K562 (cell line): ENCODE measurements around the gene AGPAT4. TPM values are rescaled to one million over a fixed set of nuclear protein-coding genes. Genes with fewer than 3 reads are reported as not detected.

Experiments
- ATAC-seq: fragments of 200-7000 bp; cut with Tn5 transposase; 3 replicates; pipeline ENCODE4 v1.9.1; 2020; ENCODE audit warnings: moderate library complexity
- BruUV-seq: library from RNA; stranded (reverse); fragments of 400-500 nt; replicated peaks from 2 replicates; lab custom pipeline; 2021; lab: Mats Ljungman, UMichigan
- CTCF ChIA-PET: fragments of 300-600 bp; formaldehyde crosslinking; extraction: SDS; loops from one replicate; lab custom pipeline; 2021; ENCODE audit warnings: low intra/inter-chr PET ratio; lab: Yijun Ruan, JAX
- POLR2A ChIA-PET: fragments of 300-600, 350-650 bp; sonication (Branson Sonifier 250); formaldehyde crosslinking; extraction: SDS; loops from one replicate; lab custom pipeline; 2021; ENCODE audit warnings: antibody characterized with exemption, inconsistent platforms; lab: Yijun Ruan, JAX
- DNase-seq, 4 experiments: peaks; one replicate each; pipeline versions ENCODE4 v3.0.0 to v3.0.0-alpha.2; 2011 to 2018; ENCODE audit warnings: low spot score in 3 of 4, mixed read lengths in 3 of 4; ENCODE audit errors: extremely low read depth in 1 of 4
- FAIRE-seq: peaks from 2 replicates; lab custom pipeline; 2011; peaks lifted over from hg19 to GRCh38; lab: Jason Lieb, UNC
- H2AFZ ChIP-seq: 2 replicates; pipeline ENCODE4 v1.6.0; 2011; ENCODE audit warnings: low read depth, low read length, control low read depth, inconsistent platforms
- H3K27ac ChIP-seq: fragments of 200-600 bp; 3 replicates; pipeline ENCODE4 v1.8.0; 2011; ENCODE audit warnings: low read depth, mild to moderate bottlenecking, control low read depth, inconsistent platforms, low read length, moderate library complexity, mixed read lengths; ENCODE audit errors: extremely low read depth
- H3K27me3 ChIP-seq, 2 experiments: fragments of 300-600 bp in 1 of 2; 2 replicates in 1 of 2; 3 replicates in 1 of 2; pipeline versions ENCODE4 v1.6.0 to v1.8.0; 2011; ENCODE audit warnings: inconsistent platforms in 2 of 2, low read length in 2 of 2, mild to moderate bottlenecking in 1 of 2, mixed read lengths in 1 of 2, moderate library complexity in 1 of 2; ENCODE audit not compliant: control insufficient read depth in 2 of 2, insufficient read depth in 2 of 2
- H3K36me3 ChIP-seq: fragments of 300-600 bp; 3 replicates; pipeline ENCODE4 v1.8.0; 2011; ENCODE audit warnings: mild to moderate bottlenecking, low read length, inconsistent platforms; ENCODE audit not compliant: control insufficient read depth, insufficient read depth
- H3K4me1 ChIP-seq, 2 experiments: fragments of 200-600 bp in 1 of 2; replicated peaks in 1 of 2; 2 replicates in 1 of 2; 3 replicates in 1 of 2; pipeline versions ENCODE4 v1.5.1 to v1.8.0; 2011; ENCODE audit warnings: inconsistent platforms in 2 of 2, low read length in 2 of 2, mild to moderate bottlenecking in 1 of 2, mixed read lengths in 1 of 2, moderate library complexity in 1 of 2; ENCODE audit not compliant: control insufficient read depth in 2 of 2, insufficient read depth in 2 of 2
- H3K4me2 ChIP-seq: 2 replicates; pipeline ENCODE4 v1.6.1; 2011; ENCODE audit warnings: low read length, control low read depth, inconsistent platforms, mixed read lengths; ENCODE audit not compliant: insufficient read depth
- H3K4me3 ChIP-seq: fragments of 200-600 bp; sonication (generic), shearing (Covaris generic); 2 replicates; pipeline ENCODE4 v1.5.1; 2016; ENCODE audit warnings: control low read depth, inconsistent platforms
- H3K79me2 ChIP-seq: fragments of 200-600 bp; 3 replicates; pipeline ENCODE4 v1.8.0; 2011; ENCODE audit warnings: low read length, inconsistent platforms; ENCODE audit not compliant: control insufficient read depth, insufficient read depth
- H3K9ac ChIP-seq, 2 experiments: 2 replicates each; pipeline versions ENCODE4 v1.6.0 to v1.6.1; 2011; ENCODE audit warnings: low read depth in 2 of 2, low read length in 2 of 2, control low read depth in 1 of 2, inconsistent platforms in 1 of 2, mild to moderate bottlenecking in 1 of 2, mixed read lengths in 1 of 2; ENCODE audit not compliant: insufficient read depth in 1 of 2
- H3K9me1 ChIP-seq: one replicate; pipeline ENCODE4 v1.6.0; 2011; ENCODE audit warnings: inconsistent platforms, mild to moderate bottlenecking, low read length, moderate library complexity; ENCODE audit not compliant: control insufficient read depth, insufficient read depth
- H3K9me3 ChIP-seq: replicated peaks from 2 replicates; pipeline ENCODE4 v1.5.1; 2011; ENCODE audit warnings: low read depth, low read length, inconsistent platforms; ENCODE audit not compliant: control insufficient read depth, insufficient read depth
- H4K20me1 ChIP-seq: replicated peaks from 2 replicates; pipeline ENCODE4 v1.6.1; 2011; ENCODE audit warnings: low read length, inconsistent platforms, mixed read lengths; ENCODE audit not compliant: control insufficient read depth, insufficient read depth
- ATF7 ChIP-seq: fragments of 450-650 bp; IDR thresholded peaks from 2 replicates; pipeline ENCODE4 v1.7.1; 2014; ENCODE audit warnings: mild to moderate bottlenecking, moderate library complexity
- BDP1 ChIP-seq: IDR thresholded peaks from 3 replicates; pipeline ENCODE4 v1.6.1; 2011; ENCODE audit not compliant: insufficient read length, insufficient read depth
- CREBBP ChIP-seq: IDR thresholded peaks from one replicate; pipeline ENCODE4 v1.6.1; 2012; ENCODE audit warnings: low read depth, mild to moderate bottlenecking, control low read depth, inconsistent platforms, low read length
- CSDE1 ChIP-seq, 2 experiments: fragments of 450-650 bp; IDR thresholded peaks; 2 replicates each; pipeline ENCODE4 v1.6.1; 2016; ENCODE audit warnings: mild to moderate bottlenecking in 1 of 2
- HIVEP1 ChIP-seq: fragments of 250-450 bp; sonication (Bioruptor Pico); IDR thresholded peaks from 2 replicates; pipeline ENCODE4 v1.4.0; 2020; ENCODE audit warnings: mild to moderate bottlenecking
- JUN ChIP-seq, 2 experiments: sonication (generic) in 1 of 2; formaldehyde crosslinking in 1 of 2; IDR thresholded peaks; 2 replicates each; pipeline versions ENCODE4 v1.6.1 to v1.8.0; 2012 to 2022; ENCODE audit warnings: borderline replicate concordance in 2 of 2, mild to moderate bottlenecking in 2 of 2, improper control_type of control experiment in 1 of 2, low read depth in 1 of 2, low read length in 1 of 2, missing genetic modification reagents in 1 of 2
- KHSRP ChIP-seq: fragments of 450-650 bp; IDR thresholded peaks from 2 replicates; pipeline ENCODE4 v1.6.1; 2017
- NFIC ChIP-seq: fragments of 450-650 bp; IDR thresholded peaks from 2 replicates; pipeline ENCODE4 v1.6.1; 2017; ENCODE audit warnings: mild to moderate bottlenecking, inconsistent platforms
- NR2C1 ChIP-seq, 2 experiments: fragments of 450-650 bp; IDR thresholded peaks; 2 replicates each; pipeline ENCODE4 v1.6.1; 2017; ENCODE audit warnings: mild to moderate bottlenecking in 2 of 2, antibody characterized with exemption in 1 of 2, inconsistent platforms in 1 of 2, missing compliant biosample characterization in 1 of 2, missing genetic modification characterization in 1 of 2
- POLR2A ChIP-seq: fragments of 450-650 bp; conservative IDR thresholded peaks from 2 replicates; pipeline ENCODE4 v1.6.1; 2016
- RAD51 ChIP-seq: fragments of 450-650 bp; IDR thresholded peaks from 2 replicates; pipeline ENCODE4 v1.7.1; 2016; ENCODE audit warnings: low read depth, mild to moderate bottlenecking, borderline replicate concordance
- SFPQ ChIP-seq: fragments of 200-400 bp; formaldehyde crosslinking; IDR thresholded peaks from 2 replicates; pipeline ENCODE4 v1.6.1; 2017; ENCODE audit warnings: mild to moderate bottlenecking, low read depth, low read length, moderate library complexity
- TAL1 ChIP-seq: fragments of 450-650 bp; IDR thresholded peaks from 2 replicates; pipeline ENCODE4 v1.6.1; 2016; ENCODE audit warnings: mild to moderate bottlenecking
- ZKSCAN3 ChIP-seq: fragments of 250-450 bp; sonication (Bioruptor Pico); IDR thresholded peaks from 2 replicates; pipeline ENCODE4 v1.4.0; 2020
- ZNF707 ChIP-seq: fragments of 250-450 bp; sonication (Bioruptor Pico); conservative IDR thresholded peaks from 2 replicates; pipeline ENCODE4 v1.8.0; 2022; ENCODE audit warnings: inconsistent platforms, mild to moderate bottlenecking, moderate library complexity
- WGBS: fragments of 100-300 bp; shearing (Covaris generic); methylation state at CpG from one replicate; pipeline ENCODE4 v1.1.6; 2016; ENCODE audit warnings: low coverage, mixed read lengths; ENCODE audit not compliant: insufficient coverage; ENCODE audit errors: missing lambda C conversion rate; 5-methylcytosine and 5-hydroxymethylcytosine counted together
- in situ Hi-C: fragments of 300-500 bp; cut with MboI; formaldehyde crosslinking; loops from 4 replicates; pipeline ENCODE4 v1.15.0; 2018; ENCODE audit warnings: inconsistent platforms, mixed read lengths
- intact Hi-C: fragments of 100-400 bp; cut with micrococcal nuclease; formaldehyde crosslinking; loops from 2 replicates; pipeline ENCODE4 v1.14.2; 2022
- polyA plus RNA-seq, 8 experiments: library from polyadenylated mRNA; depleted of rRNA in 4 of 8; stranded (reverse) in 5 of 8; unstranded in 3 of 8; fragments of >200 nt; fragmentation: Nextera tagmentation in 2 of 8; fragmentation: Illumina TruSeq in 1 of 8; extraction: Ambion mirVana in 2 of 8; extraction: Trizol in 1 of 8; gene quantifications; 2 replicates each; pipeline versions ENCODE4 v1.2.1 to v1.2.3, GENCODE V29; 2011 to 2014; ENCODE audit warnings: inconsistent platforms in 1 of 8, missing spikeins in 1 of 8
- total RNA-seq, 7 experiments: library from RNA; depleted of rRNA in 6 of 7; stranded (reverse); fragments of >200 nt in 6 of 7; fragmentation: Illumina TruSeq in 2 of 7; extraction: Trizol in 2 of 7; gene quantifications; 2 replicates each; pipeline versions ENCODE4 v1.2.1 to v1.2.3, GENCODE V29; 2011 to 2021; ENCODE audit warnings: low replicate concordance in 1 of 7

AGPAT4 gene
- total and polyA plus RNA-seq, 9 of the 15 experiments (the other 6 are each of a cell fraction or from before 2014, with no cell fraction given) = 2.2 to 15.0 (median 5.7) TPM

GRCh38 chr6:161242113-161242512, 31.7 kb downstream of the AGPAT4 start:
- FAIRE-seq (no peak), DNase-seq (no peak), ATAC-seq (no peak)
- no peaks in the 10 kb centered on the region; the same call in 2 of the 3 replicates for H3K36me3 ChIP-seq
- H2AFZ ChIP-seq = no peak overlapping the region
- H3K4me1 ChIP-seq = peaks cover 7 to 20% of the 10 kb centered on the region in 2 experiments; a peak in 4 of 5 replicates
- no peak overlapping the region for H3K4me2 ChIP-seq
- WGBS = 83% methylated on average over 10 of the region's 10 CpGs
- no peaks in the 10 kb centered on the region for H3K79me2 ChIP-seq
- intact Hi-C loops (no loop called here), in situ Hi-C loops (loop anchor here (5.0 kb wide), 1 partner anchor 255 kb away; no protein-coding TSS in a partner anchor)
- CTCF ChIA-PET = no interaction called here
- no peaks in the 10 kb centered on the region for H3K9me3 ChIP-seq
- no peaks in the 10 kb centered on the region for H3K27me3 ChIP-seq
- POLR2A ChIA-PET = interaction anchor here (2.0 to 8.0 kb wide), 3 partner anchors 8 to 251 kb away, joined by 9 to 45 read pairs (median 26); partner anchors contain the start of gene MAP3K4
- H3K27ac ChIP-seq = no peak overlapping the region
- no peak overlapping the region for H3K9ac ChIP-seq
- H4K20me1 ChIP-seq = no peaks in the 10 kb centered on the region
- H3K4me3 ChIP-seq = no peak overlapping the region
- no TSS peak for BruUV-seq
- TF ChIP-seq RAD51 (no peak), KHSRP (no peak), SFPQ (no peak), JUN (IDR thresholded peaks at IDR 0.05; ENCODE audit: borderline replicate concordance, low read depth, low read length) (no peak), JUN (CRISPR knock-in tag; IDR thresholded peaks at IDR 0.05; ENCODE audit: borderline replicate concordance) (no peak), ZNF707 (CRISPR knock-in tag) (no peak), TAL1 (no peak), NFIC (no peak), NR2C1 (IDR thresholded peaks at IDR 0.05) (no peak), NR2C1 (tag; IDR thresholded peaks at IDR 0.05) (no peak), BDP1 (no peak), CREBBP (no peak), ATF7 (no peak), CSDE1 (IDR thresholded peaks at IDR 0.05) (no peak), POLR2A (no peak), ZKSCAN3 (CRISPR knock-in tag) (no peak), HIVEP1 (no peak)
- H3K9me1 ChIP-seq = no peaks in the 10 kb centered on the region
